GM21717 (cell line): ENCODE measurements around the gene CSRNP3.
A peak's percentile ranks its signal among the peaks of the same experiment; 100 is the strongest.
"Not testable (repeated sequence)": the region's sequence is repeated elsewhere in the genome, so short reads cannot be mapped to it uniquely, and the experiment has no call there.

Experiments
- ATAC-seq: cut with Tn5 transposase; IDR thresholded peaks from one replicate; pipeline ENCODE4 v1.9.1; 2021; ENCODE audit warnings: mild to moderate bottlenecking, moderate library complexity; ENCODE audit not compliant: unreplicated experiment

The CSRNP3 gene

GRCh38 chr2:165630236-165630635 lies 160.7 kb downstream of the CSRNP3 start:
- ATAC-seq, result no peak

GRCh38 chr2:165631089-165631488 lies 161.6 kb downstream of the CSRNP3 start:
- ATAC-seq, result no peak

GRCh38 chr2:165632594-165632993 lies 163.1 kb downstream of the CSRNP3 start:
- ATAC-seq, result no peak

- no peak for ATAC-seq
These were observed 163.9 kb downstream of the CSRNP3 start for GRCh38 chr2:165633431-165633830.

GRCh38 chr2:165634282-165634681 lies 164.8 kb downstream of the CSRNP3 start:
- ATAC-seq, result no peak

- no peak for ATAC-seq
These were observed 165.4 kb downstream of the CSRNP3 start for GRCh38 chr2:165634855-165635254.

DNA sequence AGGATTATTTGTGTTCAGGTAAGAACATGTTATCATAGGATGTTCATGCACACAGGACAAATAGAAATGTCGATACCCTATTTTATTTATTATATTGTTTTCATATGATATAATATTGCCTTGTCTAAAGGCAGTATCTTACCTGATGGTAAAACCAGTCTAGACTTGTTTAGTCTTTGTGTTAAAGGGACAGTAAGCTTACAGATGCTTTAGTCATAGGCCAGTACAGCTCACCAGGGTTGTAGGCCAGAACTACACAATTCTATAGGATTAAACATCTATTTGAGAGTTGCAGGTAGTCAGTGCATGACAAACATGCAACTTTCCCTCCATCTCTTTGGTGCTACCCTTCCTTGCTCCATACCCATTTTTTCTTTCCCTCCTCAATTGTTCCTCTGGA lies 166.0 kb downstream of the CSRNP3 start:
- ATAC-seq, result no peak

DNA sequence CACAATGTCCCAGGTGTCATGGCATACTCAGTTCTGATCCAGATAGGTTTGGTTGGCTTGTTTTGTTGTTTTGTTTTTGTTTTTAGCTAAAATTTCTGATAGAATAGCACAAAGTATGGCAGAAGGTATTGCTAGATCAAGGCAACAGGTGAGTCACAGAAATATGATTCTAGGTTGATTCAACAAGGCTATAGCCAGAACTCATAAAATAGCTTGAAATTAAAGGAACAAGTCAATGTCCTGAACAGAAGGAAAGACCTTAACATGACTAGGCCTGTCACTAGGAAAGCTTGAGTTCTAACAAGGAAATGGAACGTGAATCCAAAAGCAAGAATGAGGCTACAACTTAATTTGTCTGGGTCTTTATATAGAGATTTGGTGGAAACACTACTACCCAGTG lies 167.5 kb downstream of the CSRNP3 start:
- ATAC-seq, result no peak

DNA sequence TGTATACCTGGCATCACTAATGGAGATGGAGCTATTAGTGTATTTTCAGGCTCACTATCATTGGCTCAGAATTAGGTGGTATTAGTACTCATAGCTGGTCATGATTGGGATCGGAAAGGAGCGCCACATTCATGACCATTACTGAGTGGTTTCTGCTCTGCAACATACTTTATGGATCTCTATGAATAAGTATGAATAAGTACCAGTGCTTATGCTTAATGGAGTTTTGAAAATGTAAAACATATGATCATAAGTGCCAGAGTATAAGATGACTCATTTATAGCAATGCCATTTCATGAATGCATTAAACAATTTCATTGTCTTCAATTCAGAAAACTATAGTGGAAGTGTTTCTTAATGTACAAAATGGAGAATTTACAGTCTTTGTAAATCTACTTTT lies 167.9 kb downstream of the CSRNP3 start:
- ATAC-seq, result no peak

DNA sequence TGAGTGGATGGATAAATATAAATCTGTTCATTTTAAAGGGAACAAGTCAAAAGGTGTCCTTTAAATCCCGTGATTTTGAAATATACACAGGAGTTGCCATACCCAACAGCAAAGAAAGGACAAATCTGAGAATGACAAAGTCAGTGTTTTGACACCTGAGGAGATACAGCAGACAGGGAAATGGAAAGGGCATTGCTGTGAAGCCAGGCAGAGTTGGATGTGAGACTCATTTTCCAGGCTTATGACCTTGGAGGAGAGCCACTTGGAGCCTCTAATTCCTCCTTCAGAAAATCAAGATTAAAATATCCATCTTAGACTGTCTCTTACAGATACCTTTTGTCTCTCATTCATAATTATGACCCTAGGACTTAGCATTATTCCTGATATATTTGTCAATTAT lies 170.0 kb downstream of the CSRNP3 start:
- no peak for ATAC-seq

GRCh38 chr2:165640247-165640929 lies 170.9 kb downstream of the CSRNP3 start:
- no peak for ATAC-seq

GRCh38 chr2:165645930-165646831 lies 176.7 kb downstream of the CSRNP3 start:
- no peak for ATAC-seq

DNA sequence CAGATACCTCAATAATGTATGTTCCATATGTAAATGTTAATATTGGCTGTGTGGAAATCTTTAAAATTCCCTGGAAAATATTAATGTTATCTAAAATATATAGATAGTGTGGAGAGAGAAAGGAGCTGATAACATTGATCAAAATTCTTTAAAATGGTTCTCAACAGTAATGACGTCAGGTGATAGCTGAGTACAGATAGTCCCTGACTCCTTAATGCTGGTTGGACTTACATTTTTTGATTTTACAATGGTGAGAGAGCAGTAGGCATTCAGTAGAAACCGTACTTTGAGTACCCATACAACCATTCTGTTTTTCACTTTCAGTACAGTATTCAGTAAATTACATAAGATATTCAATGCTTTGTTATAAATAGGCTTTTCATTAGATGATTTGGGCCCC lies 177.9 kb downstream of the CSRNP3 start:
- ATAC-seq, result no peak

DNA sequence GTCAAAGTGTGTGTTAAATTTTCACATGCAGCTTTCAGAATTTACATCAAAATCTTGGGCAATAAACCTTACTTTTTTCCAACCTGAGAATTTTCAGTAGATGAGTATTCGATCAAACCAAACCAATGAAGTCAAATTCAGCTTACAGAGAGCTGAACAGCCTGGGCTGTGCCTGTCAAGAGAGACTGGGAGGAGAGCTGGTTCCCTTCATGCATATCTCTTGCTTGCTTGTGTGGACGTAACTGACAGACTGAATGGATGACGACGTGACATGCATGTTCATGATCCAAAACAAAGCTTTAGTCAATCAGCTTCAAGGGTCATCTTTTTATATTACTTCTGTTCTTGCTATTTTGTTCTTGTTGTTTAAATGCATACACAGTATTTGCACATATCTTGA lies 179.3 kb downstream of the CSRNP3 start:
- ATAC-seq, result no peak

DNA sequence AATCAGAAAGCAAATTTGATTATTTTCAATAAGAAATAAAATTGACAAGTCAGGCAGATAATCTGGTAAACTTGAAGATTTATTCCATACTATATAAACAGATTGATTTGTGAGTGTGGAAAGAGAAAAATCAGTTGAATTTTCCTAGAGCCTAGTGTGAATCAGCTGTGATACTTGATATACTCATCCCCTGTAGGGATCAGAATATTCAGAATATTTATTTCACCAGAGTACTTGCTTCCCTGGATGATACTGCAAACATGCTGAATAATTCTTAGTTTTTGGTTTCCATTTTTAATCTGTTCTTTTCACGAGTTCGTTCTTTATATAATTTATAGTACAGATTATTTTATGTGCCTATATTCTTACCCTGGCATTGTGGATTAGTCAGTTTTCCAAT lies 181.7 kb downstream of the CSRNP3 start:
- no peak for ATAC-seq

GRCh38 chr2:165655661-165656060 lies 186.2 kb downstream of the CSRNP3 start:
- ATAC-seq, result no peak

DNA sequence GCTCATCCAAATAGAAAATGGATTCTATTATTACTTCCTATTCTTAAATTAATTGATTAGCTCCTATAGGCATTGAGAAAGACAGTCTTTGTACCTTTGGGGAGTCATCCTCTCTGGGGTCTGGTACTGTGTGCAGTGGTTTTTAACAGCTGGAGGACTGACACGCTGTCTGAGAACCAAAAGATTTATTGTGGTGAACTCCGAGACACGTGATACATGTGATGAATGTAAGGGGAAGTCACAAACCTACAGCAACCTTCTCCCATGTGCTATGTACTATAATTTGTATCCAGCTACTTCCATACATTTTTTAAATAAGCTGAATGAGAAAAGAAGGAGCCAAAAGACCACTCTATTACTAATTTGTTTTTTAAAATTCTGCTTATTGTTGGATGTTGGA lies 190.9 kb downstream of the CSRNP3 start:
- peak; percentile 85 for ATAC-seq

DNA sequence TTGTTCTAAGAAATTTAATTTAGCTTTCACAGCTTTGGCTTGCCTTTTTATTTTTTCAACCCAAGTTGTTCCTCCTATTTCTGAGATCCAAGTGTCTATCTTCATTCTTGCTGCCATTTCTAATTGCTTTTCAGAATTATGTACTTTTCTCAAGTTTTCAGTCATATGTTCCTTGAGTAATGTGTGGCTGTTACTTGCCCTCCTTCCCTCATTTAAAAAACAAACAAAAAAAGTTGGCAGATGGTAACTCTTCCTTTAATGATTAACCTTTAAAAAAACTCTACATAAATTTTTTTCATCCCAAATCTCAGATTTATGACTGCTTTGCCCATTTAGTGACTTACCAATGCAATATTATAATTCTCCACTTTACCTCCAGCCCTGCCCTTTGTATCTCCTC lies 193.2 kb downstream of the CSRNP3 start:
- ATAC-seq, result no peak

GRCh38 chr2:165665614-165666013 lies 196.1 kb downstream of the CSRNP3 start:
- no peak for ATAC-seq

DNA sequence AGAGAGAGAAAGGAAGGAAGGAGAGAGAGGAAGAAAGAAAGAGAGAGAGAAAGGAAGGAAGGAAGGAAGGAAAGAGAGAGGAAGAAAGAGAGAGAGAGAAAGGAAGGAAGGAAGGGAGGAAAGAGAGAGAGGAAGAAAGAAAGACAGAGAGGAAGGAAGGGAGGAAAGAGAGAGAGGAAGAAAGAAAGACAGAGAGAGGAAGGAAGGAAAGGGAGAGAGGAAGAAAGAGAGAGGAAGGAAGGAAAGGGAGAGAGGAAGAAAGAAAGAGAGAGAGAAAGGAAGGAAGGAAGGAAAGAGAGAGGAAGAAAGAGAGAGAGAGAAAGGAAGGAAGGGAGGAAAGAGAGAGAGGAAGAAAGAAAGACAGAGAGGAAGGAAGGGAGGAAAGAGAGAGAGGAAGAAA lies 196.6 kb downstream of the CSRNP3 start:
- not testable (repeated sequence) for ATAC-seq

DNA sequence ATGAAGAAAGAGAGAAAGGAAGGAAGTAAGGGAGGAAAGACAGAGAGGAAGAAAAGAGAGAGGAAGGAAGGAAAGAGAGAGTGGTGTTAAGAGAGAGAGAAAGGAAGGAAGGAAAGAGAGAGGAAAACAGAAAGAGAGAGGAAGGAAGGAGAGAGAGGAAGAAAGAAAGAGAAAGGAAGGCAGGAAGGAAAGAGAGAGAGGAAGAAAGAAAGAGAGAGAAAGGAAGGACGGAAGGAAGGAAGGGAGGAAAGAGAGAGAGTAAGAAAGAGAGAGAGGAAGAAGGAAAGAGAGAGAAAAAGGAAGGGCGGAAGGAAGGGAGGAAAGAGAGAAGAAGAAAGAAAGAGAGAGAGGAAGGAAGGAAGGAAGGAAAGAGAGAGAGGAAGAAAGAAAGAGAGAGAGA lies 197.1 kb downstream of the CSRNP3 start:
- ATAC-seq, result no peak

GRCh38 chr2:165667375-165667774 lies 197.9 kb downstream of the CSRNP3 start:
- ATAC-seq, result no peak
